HCT116 (cell line): ENCODE results near the gene ATP6V0D1. TPM values are rescaled to one million over a fixed set of nuclear protein-coding genes. Genes with fewer than 3 reads are reported as not detected.

Experiments
- ATAC-seq: fragments of 200-7000 bp; cut with Tn5 transposase; 2 replicates; pipeline ENCODE4 v1.9.1; 2020; ENCODE audit warnings: mild to moderate bottlenecking, moderate library complexity
- BruUV-seq: library from RNA; stranded (reverse); fragments of 400-500 nt; replicated peaks from 2 replicates; lab custom pipeline; 2021; lab: Mats Ljungman, UMichigan
- CTCF ChIA-PET: fragments of 300-600 bp; sonication (Branson Sonifier 250); formaldehyde crosslinking; loops from one replicate; lab custom pipeline; 2021; ENCODE audit warnings: antibody characterized with exemption; lab: Charles Lee
- POLR2A ChIA-PET: fragments of 300-600, 350-600 bp; sonication (Branson Sonifier 250); formaldehyde crosslinking; loops from one replicate; lab custom pipeline; 2021; ENCODE audit warnings: antibody characterized with exemption; lab: Charles Lee
- RAD21 ChIA-PET, 2 experiments: fragments of 300-600 bp; sonication (Branson Sonifier 250); formaldehyde crosslinking; loops; one replicate each; lab custom pipeline; 2023; ENCODE audit warnings: low total read pairs in 2 of 2; ENCODE audit not compliant: uncharacterized antibody in 2 of 2, unreplicated experiment in 2 of 2, low non-redundant PET in 1 of 2; lab: Charles Lee
- DNase-seq: peaks from one replicate; pipeline ENCODE4 v3.0.0-alpha.2; 2010; ENCODE audit warnings: low read depth, low spot score
- H2AFZ ChIP-seq: fragments of 200-600 bp; shearing (Covaris generic), sonication (generic); 2 replicates; pipeline ENCODE4 v1.6.1; 2017; ENCODE audit warnings: low read depth, mixed run types, mixed read lengths, antibody characterized with exemption, low read length; ENCODE audit not compliant: poor library complexity, severe bottlenecking
- H3K27ac ChIP-seq: 2 replicates; pipeline ENCODE4 v1.5.1; 2012; ENCODE audit warnings: low read depth, low read length
- H3K27me3 ChIP-seq: fragments of 200-600 bp; sonication (generic); 2 replicates; pipeline ENCODE4 v1.6.1; 2016; ENCODE audit warnings: mixed run types, low read length, mixed read lengths; ENCODE audit not compliant: insufficient read depth
- H3K36me3 ChIP-seq, 2 experiments: fragments of 200-500 bp in 1 of 2; fragments of 200-600 bp in 1 of 2; sonication (Bioruptor generic) in 1 of 2; sonication (generic) in 1 of 2; 2 replicates each; pipeline versions ENCODE4 v1.5.1 to v1.6.1; 2014 to 2016; ENCODE audit warnings: low read length in 2 of 2, inconsistent platforms in 1 of 2, mixed read lengths in 1 of 2, mixed run types in 1 of 2; ENCODE audit not compliant: insufficient read depth in 2 of 2, control insufficient read depth in 1 of 2
- H3K4me1 ChIP-seq, 2 experiments: fragments of 200-600 bp in 1 of 2; sonication (generic) in 1 of 2; 2 replicates each; pipeline versions ENCODE4 v1.5.1 to v1.6.1; 2012 to 2017; ENCODE audit warnings: low read length in 2 of 2, inconsistent platforms in 1 of 2, mild to moderate bottlenecking in 1 of 2, mixed read lengths in 1 of 2, mixed run types in 1 of 2, moderate library complexity in 1 of 2; ENCODE audit not compliant: insufficient read depth in 2 of 2, control insufficient read depth in 1 of 2
- H3K4me2 ChIP-seq: fragments of 200-600 bp; sonication (generic); 2 replicates; pipeline ENCODE4 v1.6.1; 2017; ENCODE audit warnings: mixed run types, low read length, mixed read lengths
- H3K4me3 ChIP-seq, 2 experiments: fragments of 200-600 bp in 1 of 2; sonication (generic) in 1 of 2; replicated peaks in 1 of 2; 2 replicates each; pipeline ENCODE4 v1.5.1; 2011 to 2016; ENCODE audit warnings: low read length in 2 of 2, control low read depth in 1 of 2, low read depth in 1 of 2, mild to moderate bottlenecking in 1 of 2, mixed read lengths in 1 of 2, mixed run types in 1 of 2
- H3K79me2 ChIP-seq: fragments of 200-600 bp; sonication (generic); 2 replicates; pipeline ENCODE4 v1.6.1; 2017; ENCODE audit warnings: mild to moderate bottlenecking, mixed run types, low read length, moderate library complexity, mixed read lengths; ENCODE audit not compliant: insufficient read depth
- H3K9ac ChIP-seq: fragments of 200-600 bp; sonication (generic); 2 replicates; pipeline ENCODE4 v1.6.1; 2016; ENCODE audit warnings: low read length, mixed read lengths
- H3K9me2 ChIP-seq: fragments of 200-600 bp; sonication (generic), shearing (Covaris generic); 2 replicates; pipeline ENCODE4 v1.6.1; 2017; ENCODE audit warnings: mixed run types, mild to moderate bottlenecking, moderate library complexity; ENCODE audit not compliant: insufficient read depth
- H3K9me3 ChIP-seq, 2 experiments: fragments of 200-500 bp in 1 of 2; fragments of 200-600 bp in 1 of 2; sonication (Bioruptor generic) in 1 of 2; sonication (generic) in 1 of 2; 2 replicates each; pipeline ENCODE4 v1.6.1; 2014 to 2017; ENCODE audit warnings: low read length in 2 of 2, mixed read lengths in 2 of 2, inconsistent platforms in 1 of 2, low read depth in 1 of 2, mild to moderate bottlenecking in 1 of 2, mixed run types in 1 of 2, moderate library complexity in 1 of 2; ENCODE audit not compliant: control insufficient read depth in 1 of 2, insufficient read depth in 1 of 2
- H4K20me1 ChIP-seq: fragments of 200-600 bp; sonication (generic), shearing (Covaris generic); 2 replicates; pipeline ENCODE4 v1.6.1; 2017; ENCODE audit warnings: mixed run types, mild to moderate bottlenecking, moderate library complexity; ENCODE audit not compliant: insufficient read depth
- EZH2 ChIP-seq: fragments of 200-600 bp; sonication (generic); IDR thresholded peaks from 2 replicates; pipeline ENCODE4 v1.6.1; 2017; ENCODE audit warnings: antibody characterized with exemption, mixed run types
- EZH2phosphoT487 ChIP-seq: fragments of 200-600 bp; IDR thresholded peaks from 2 replicates; pipeline ENCODE4 v1.6.1; 2018; ENCODE audit warnings: antibody characterized with exemption, borderline replicate concordance
- FOSL1 ChIP-seq: IDR thresholded peaks from 2 replicates; pipeline ENCODE4 v1.6.1; 2012; ENCODE audit warnings: low read depth
- RAD21 ChIP-seq: IDR thresholded peaks from 2 replicates; pipeline ENCODE4 v1.6.1; 2012; ENCODE audit warnings: low read depth, mild to moderate bottlenecking
- SRF ChIP-seq: IDR thresholded peaks from 2 replicates; pipeline ENCODE4 v1.6.1; 2012; ENCODE audit warnings: low read depth
- ZFX ChIP-seq: fragments of 450-650 bp; IDR thresholded peaks from 2 replicates; pipeline ENCODE4 v1.6.1; 2017
- ZNF274 ChIP-seq: fragments of 200-500 bp; sonication (Bioruptor generic); IDR thresholded peaks from 2 replicates; pipeline ENCODE4 v1.6.1; 2014; ENCODE audit warnings: mild to moderate bottlenecking, low read depth, low read length, inconsistent platforms
- intact Hi-C: fragments of 100-400 bp; cut with micrococcal nuclease; formaldehyde crosslinking; loops from 2 replicates; pipeline ENCODE4 v1.10.0; 2022
- total RNA-seq: library from RNA; stranded (reverse); gene quantifications from one replicate; pipeline ENCODE4 v1.2.1, GENCODE V29; 2021; ENCODE audit not compliant: unreplicated experiment
- TF ChIP-seq, protein P1 (sequence below), 3 experiments: fragments of 200-600 bp in 1 of 3; sonication (generic) in 1 of 3; IDR thresholded peaks in 2 of 3; conservative IDR thresholded peaks in 1 of 3; 2 replicates each; pipeline ENCODE4 v1.5.1; 2012 to 2017; ENCODE audit warnings: low read depth in 2 of 3, low read length in 2 of 3, antibody characterized with exemption in 1 of 3, borderline replicate concordance in 1 of 3, control low read depth in 1 of 3, mild to moderate bottlenecking in 1 of 3, mixed read lengths in 1 of 3, mixed run types in 1 of 3, moderate library complexity in 1 of 3; ENCODE audit not compliant: insufficient read depth in 1 of 3

The ATP6V0D1 gene
- total RNA-seq, 1 experiment from 2014 or later = 36.6 TPM

DNA sequence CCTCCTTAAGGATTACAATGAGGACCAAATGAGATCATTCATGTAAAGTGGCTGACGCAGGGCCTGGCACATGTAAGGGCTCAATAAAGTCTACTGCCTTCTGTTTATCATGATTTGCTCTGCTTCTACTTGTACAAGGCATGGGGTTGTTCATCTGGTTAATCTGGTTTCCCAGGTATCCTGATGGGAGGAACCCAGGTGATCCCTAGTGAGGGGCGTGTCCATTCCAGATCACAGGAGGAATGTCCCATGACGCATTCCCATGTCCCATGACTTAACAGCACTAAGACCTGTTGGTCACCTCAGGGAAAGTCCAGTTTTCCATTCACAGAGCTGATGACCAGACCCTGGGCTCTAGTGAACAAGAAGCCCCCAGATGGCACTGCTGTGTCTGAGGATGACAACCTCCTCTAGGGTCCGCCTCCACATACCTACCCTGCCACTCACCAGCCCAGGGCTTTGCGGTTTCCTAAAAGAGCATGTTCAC lies 76.2 kb downstream of the ATP6V0D1 start (continued):
- TF ChIP-seq, protein P1, sequence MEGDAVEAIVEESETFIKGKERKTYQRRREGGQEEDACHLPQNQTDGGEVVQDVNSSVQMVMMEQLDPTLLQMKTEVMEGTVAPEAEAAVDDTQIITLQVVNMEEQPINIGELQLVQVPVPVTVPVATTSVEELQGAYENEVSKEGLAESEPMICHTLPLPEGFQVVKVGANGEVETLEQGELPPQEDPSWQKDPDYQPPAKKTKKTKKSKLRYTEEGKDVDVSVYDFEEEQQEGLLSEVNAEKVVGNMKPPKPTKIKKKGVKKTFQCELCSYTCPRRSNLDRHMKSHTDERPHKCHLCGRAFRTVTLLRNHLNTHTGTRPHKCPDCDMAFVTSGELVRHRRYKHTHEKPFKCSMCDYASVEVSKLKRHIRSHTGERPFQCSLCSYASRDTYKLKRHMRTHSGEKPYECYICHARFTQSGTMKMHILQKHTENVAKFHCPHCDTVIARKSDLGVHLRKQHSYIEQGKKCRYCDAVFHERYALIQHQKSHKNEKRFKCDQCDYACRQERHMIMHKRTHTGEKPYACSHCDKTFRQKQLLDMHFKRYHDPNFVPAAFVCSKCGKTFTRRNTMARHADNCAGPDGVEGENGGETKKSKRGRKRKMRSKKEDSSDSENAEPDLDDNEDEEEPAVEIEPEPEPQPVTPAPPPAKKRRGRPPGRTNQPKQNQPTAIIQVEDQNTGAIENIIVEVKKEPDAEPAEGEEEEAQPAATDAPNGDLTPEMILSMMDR (IDR thresholded peaks at IDR 0.05 in 2 of 3, conservative IDR thresholded peaks at IDR 0.05 in 1 of 3; ENCODE audit: borderline replicate concordance in 1 of 3, insufficient read depth in 1 of 3, low read depth in 2 of 3, low read length in 2 of 3) = no peak

DNA sequence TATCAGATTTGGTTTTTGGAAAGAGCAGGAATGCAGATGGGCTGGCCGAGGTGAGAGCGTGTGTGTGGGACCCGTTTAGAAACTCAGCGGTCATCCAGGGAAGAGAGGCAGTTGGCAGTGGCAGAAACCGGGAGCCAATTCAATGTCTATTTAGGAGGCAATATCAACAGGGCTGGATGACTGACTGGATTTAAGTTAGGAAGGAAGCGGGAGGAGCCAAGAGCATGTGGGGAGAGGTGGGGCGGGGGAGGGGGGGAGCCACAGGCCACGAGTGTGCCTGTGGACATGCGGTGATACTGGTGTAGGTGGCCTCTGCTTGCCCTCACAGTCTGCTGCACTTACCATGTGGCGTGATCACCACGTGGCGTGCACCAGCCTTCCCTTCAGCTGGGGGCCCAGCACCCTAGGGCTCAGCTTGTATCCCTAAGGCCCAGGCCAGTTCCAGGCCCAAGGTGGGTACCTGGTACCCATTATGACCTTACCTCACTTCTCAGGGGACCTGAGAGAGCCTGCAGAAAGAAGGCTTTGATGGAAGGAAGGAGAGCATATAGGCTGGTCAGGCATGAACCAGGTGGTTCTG lies 76.9 kb downstream of the ATP6V0D1 start:
- Histone ChIP-seq H3K27me3 (no peaks in the 10 kb centered on the region), H3K9me2 (no peaks in the 10 kb centered on the region), H4K20me1 (no peaks in the 10 kb centered on the region), H3K4me1 (peaks cover 23 to 38% of the 10 kb centered on the region in 2 experiments), H3K9me3 (no peaks in the 10 kb centered on the region), H3K4me3 (peak overlapping the region in 1 of 2 experiments; percentile 41; a peak in 1 of 4 replicates), H3K36me3 (no peaks in the 10 kb centered on the region), H2AFZ (no peak overlapping the region), H3K4me2 (peak overlapping the region; percentile 78), H3K79me2 (no peaks in the 10 kb centered on the region), H3K9ac (peak overlapping the region; percentile 50), H3K27ac (peak overlapping the region; percentile 74)
- no TSS peak for BruUV-seq
- TF ChIP-seq ZNF274 (no peak), ZFX (no peak), EZH2phosphoT487 (no peak), EZH2 (no peak), RAD21 (no peak), SRF (no peak), FOSL1 (no peak)
- ChIA-PET CTCF (no interaction called here), RAD21 (interaction anchor here in 1 of 2 experiments (0.6 kb wide), 1 partner anchor 27 kb away, joined by 3 read pairs; the partner anchor contains the start of gene HSD11B2), POLR2A (no interaction called here)
- intact Hi-C loops = no loop called here
- DNase-seq = no peak
- ATAC-seq = no peak
